Activated T-cell treated with anti-CD3 and anti-CD28 coated beads, Interleukin-2, amount 50 U/mL, for 72 hours (primary cell): ENCODE measurements around the gene ANKFN1. TPM values are rescaled to one million over a fixed set of nuclear protein-coding genes. Genes with fewer than 3 reads are reported as not detected.
A peak's percentile ranks its signal among the peaks of the same experiment; 100 is the strongest.

Source experiments
- ATAC-seq, 2 donors: fragments of 150-1000 bp; cut with Tn5 transposase; replicated peaks in 1 of 2; 2 replicates each; pipeline ENCODE4 v1.10.0; 2021; ENCODE audit warnings: moderate library complexity in 2 of 2, mild to moderate bottlenecking in 1 of 2
- DNase-seq, 2 donors: peaks; one replicate each; pipeline ENCODE4 v3.0.0; 2021 to 2022; ENCODE audit warnings: mixed read lengths in 1 of 2
- H3K27ac Mint-ChIP-seq: one replicate; pipeline ENCODE4 v1.8.0; 2022; ENCODE audit warnings: mild to moderate bottlenecking, moderate library complexity, mixed read lengths
- H3K27me3 Mint-ChIP-seq: one replicate; pipeline ENCODE4 v1.8.0; 2022; ENCODE audit warnings: low read depth, mixed read lengths
- H3K36me3 Mint-ChIP-seq, 2 donors: one replicate each; pipeline ENCODE4 v1.8.0; 2022; ENCODE audit warnings: mixed read lengths in 2 of 2, mild to moderate bottlenecking in 1 of 2; ENCODE audit not compliant: insufficient read depth in 2 of 2
- H3K4me1 Mint-ChIP-seq: one replicate; pipeline ENCODE4 v1.8.0; 2022; ENCODE audit warnings: low read depth, mixed read lengths
- H3K4me3 Mint-ChIP-seq, 2 donors: one replicate each; pipeline ENCODE4 v1.8.0; 2022; ENCODE audit warnings: mild to moderate bottlenecking in 2 of 2, mixed read lengths in 2 of 2, moderate library complexity in 2 of 2
- H3K9me3 Mint-ChIP-seq, 2 donors: one replicate each; pipeline ENCODE4 v1.8.0; 2022; ENCODE audit warnings: mixed read lengths in 2 of 2
- total RNA-seq, 2 donors: library from RNA; stranded (reverse); gene quantifications; one replicate each; pipeline ENCODE4 v1.2.3, GENCODE V29; 2022

ANKFN1 gene
- total RNA-seq, 2 donors from 2014 or later, result not detected

DNA sequence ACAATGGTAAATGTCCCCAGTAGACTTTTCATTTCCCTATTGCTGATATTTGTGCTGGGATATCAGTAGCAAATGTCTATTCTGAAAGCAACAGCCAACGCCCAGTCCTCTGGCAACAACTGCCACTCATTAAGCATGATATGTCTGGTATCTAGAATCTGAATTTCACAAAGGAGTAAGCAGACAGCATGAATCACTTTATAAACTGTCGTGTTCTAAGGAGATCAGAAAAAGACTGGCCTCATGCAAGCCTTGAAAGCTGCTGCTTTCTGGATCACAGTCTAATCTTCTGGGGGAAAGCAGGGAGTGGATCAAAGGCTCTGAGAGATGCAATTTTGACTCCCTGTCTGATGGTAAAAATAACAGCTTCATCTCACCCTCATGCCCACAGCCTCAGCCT lies 287.1 kb downstream of the ANKFN1 start:
- peaks cover 21% of the 10 kb centered on the region for H3K27me3 Mint-ChIP-seq
- peaks cover 6% of the 10 kb centered on the region for H3K4me1 Mint-ChIP-seq
- no peak for DNase-seq
- ATAC-seq, result no peak
- H3K27ac Mint-ChIP-seq, result no peak overlapping the region
- H3K36me3 Mint-ChIP-seq, result no peaks in the 10 kb centered on the region
- H3K9me3 Mint-ChIP-seq, result no peaks in the 10 kb centered on the region
- no peak overlapping the region for H3K4me3 Mint-ChIP-seq

DNA sequence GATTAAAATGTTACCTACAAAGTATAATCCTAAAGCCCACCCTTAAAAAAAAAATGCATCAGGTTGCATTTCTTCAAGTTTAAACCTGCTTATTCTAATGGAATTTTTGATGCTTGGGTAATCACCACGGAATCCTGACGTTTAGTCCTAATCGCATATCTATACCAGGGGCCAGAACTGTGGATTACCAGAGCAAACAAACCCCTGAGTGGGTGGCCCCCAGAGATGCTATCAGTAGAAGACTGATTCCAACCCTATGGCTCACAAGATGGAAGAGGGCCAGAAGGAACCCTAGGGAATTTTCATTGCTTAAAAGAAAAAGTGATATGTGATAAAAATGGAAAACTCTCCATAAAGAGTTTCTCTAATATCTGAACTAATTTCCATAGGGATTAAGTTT lies 288.0 kb downstream of the ANKFN1 start:
- peaks cover 21% of the 10 kb centered on the region for H3K27me3 Mint-ChIP-seq
- H3K27ac Mint-ChIP-seq, result no peak overlapping the region
- no peak for DNase-seq
- H3K4me3 Mint-ChIP-seq, result no peak overlapping the region
- no peaks in the 10 kb centered on the region for H3K36me3 Mint-ChIP-seq
- peaks cover 6% of the 10 kb centered on the region for H3K4me1 Mint-ChIP-seq
- no peak for ATAC-seq
- H3K9me3 Mint-ChIP-seq, result no peaks in the 10 kb centered on the region

DNA sequence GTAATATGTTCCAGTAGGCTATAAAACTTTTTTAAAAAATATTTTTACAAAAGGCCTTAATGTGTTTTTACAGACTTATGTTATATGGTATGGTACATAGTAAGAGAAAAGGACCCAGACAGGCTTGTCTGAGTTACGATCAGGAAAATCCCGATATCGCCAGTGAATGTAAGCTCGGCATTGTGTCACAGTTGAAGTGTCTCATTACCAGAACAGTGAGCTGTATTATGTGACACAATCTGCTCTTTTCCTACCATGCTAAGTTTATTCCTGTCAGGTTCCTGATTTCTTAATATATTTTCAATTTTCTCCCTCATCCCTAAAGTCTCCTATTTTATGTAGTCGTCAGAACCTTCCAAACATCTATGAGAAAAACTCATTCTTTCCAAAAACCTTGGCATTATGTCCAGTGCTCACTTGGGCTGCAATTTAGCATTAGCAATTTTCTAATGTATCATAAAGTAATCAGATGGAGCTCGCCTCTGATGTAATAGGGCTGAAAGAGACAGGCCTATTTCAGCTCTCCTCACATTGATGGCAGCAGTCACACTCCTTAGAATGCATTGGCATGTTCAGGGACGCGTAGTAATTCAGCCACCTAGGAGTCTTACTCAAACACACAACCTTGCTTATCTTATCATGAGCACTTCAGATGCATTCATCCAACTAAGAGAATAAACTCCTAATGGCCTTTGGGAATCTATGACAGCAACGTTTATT lies 292.6 kb downstream of the ANKFN1 start:
- no peak for DNase-seq
- Mint-ChIP-seq H3K4me1 (peaks cover 6% of the 10 kb centered on the region), H3K27me3 (no peaks in the 10 kb centered on the region), H3K4me3 (no peak overlapping the region), H3K9me3 (no peaks in the 10 kb centered on the region), H3K27ac (no peak overlapping the region), H3K36me3 (no peaks in the 10 kb centered on the region)
- no peak for ATAC-seq

DNA sequence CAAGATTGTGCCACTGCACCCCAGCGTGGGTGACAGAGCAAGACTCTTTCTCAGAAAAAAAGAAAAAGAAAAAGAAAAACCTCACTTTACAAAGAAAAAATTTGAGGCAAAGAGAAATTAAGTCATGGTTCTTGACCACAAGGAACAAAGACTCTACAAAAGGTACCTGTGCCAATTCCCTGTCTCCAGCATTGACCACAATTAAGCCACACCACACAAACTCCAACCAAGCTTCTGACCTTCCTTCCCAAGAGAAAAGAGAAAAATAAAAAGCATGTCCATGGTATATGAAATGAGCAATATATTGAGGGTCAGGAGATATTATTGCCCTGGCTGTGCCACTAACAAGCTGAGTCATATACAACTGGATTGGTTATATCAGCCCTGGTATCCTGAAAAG lies 293.9 kb downstream of the ANKFN1 start:
- no peak for ATAC-seq

DNA sequence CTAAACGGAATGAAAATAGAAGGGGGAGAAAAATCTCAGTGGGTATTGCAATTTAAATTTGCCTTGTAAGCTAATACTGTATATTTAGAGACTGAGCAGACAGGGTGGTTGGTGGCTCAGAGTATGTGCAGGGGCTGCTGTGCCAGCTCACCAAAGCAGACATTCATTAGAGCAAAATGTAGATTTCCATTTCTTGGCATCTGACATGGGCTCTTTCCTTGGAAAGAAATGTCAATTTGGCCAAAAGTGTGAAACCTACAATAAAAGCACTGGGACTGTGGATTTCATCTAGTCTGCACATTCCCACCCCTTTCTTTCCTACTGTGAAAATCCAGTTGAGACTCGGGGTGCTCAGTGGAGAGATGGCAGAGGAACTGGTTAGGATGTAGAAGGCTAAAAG lies 295.1 kb downstream of the ANKFN1 start:
- H3K36me3 Mint-ChIP-seq, result no peaks in the 10 kb centered on the region
- no peak for DNase-seq
- no peaks in the 10 kb centered on the region for H3K27me3 Mint-ChIP-seq
- H3K9me3 Mint-ChIP-seq, result no peaks in the 10 kb centered on the region
- H3K4me1 Mint-ChIP-seq, result peaks cover 6% of the 10 kb centered on the region
- no peak overlapping the region for H3K4me3 Mint-ChIP-seq
- no peak overlapping the region for H3K27ac Mint-ChIP-seq
- ATAC-seq, result no peak

More for the DNA sequence above, 293.9 kb downstream of the ANKFN1 start:
- Mint-ChIP-seq H3K4me1 (peaks cover 6% of the 10 kb centered on the region), H3K36me3 (no peaks in the 10 kb centered on the region), H3K27me3 (no peaks in the 10 kb centered on the region), H3K9me3 (no peaks in the 10 kb centered on the region), H3K4me3 (no peak overlapping the region), H3K27ac (no peak overlapping the region)
- no peak for DNase-seq

DNA sequence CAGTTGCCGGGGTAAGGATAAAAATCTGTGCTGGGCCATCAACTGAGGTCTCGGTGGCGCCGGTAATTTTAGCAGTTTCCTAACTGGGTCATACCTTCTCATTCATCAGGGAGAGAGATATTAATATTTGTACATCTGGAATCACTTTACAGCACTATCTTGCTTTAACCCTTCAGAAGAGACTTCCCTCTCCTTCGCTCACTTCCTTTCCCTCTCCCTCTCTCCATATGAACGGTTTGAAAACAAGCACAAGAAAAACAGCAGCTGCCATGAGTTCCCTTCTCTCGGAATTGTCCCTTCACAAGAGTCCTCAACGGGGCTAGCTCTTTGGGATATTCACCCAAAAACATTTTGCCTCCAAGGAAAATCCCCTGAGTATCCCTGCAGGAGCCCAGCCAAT lies 295.9 kb downstream of the ANKFN1 start:
- Mint-ChIP-seq H3K4me1 (peaks cover 6% of the 10 kb centered on the region), H3K27ac (no peak overlapping the region), H3K9me3 (no peaks in the 10 kb centered on the region), H3K4me3 (no peak overlapping the region), H3K36me3 (no peaks in the 10 kb centered on the region), H3K27me3 (no peaks in the 10 kb centered on the region)
- ATAC-seq, result no peak
- no peak for DNase-seq

DNA sequence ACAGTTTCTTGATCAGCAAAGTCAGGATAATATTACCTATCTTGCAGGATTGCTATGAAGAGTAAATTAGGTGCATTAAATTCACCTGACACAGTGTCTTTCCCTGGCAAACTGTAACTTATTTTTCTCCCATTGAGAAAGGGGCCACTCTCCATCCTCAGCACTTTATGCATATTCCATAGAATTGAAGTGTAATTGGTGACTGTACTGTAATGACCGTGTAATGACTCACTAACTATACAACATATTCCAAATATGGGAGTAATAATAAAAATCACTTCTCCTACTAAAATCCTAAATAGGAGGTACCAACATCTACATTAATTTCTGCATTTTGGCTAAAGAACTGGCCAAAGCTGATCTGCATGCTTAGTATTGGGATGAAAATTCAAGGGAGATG lies 298.4 kb downstream of the ANKFN1 start:
- H3K27me3 Mint-ChIP-seq, result peaks cover 7% of the 10 kb centered on the region
- H3K4me1 Mint-ChIP-seq, result no peaks in the 10 kb centered on the region
- no peak overlapping the region for H3K27ac Mint-ChIP-seq
- ATAC-seq (no peak), DNase-seq (no peak)
- H3K36me3 Mint-ChIP-seq, result no peaks in the 10 kb centered on the region
- H3K4me3 Mint-ChIP-seq, result no peak overlapping the region
- H3K9me3 Mint-ChIP-seq, result no peaks in the 10 kb centered on the region

DNA sequence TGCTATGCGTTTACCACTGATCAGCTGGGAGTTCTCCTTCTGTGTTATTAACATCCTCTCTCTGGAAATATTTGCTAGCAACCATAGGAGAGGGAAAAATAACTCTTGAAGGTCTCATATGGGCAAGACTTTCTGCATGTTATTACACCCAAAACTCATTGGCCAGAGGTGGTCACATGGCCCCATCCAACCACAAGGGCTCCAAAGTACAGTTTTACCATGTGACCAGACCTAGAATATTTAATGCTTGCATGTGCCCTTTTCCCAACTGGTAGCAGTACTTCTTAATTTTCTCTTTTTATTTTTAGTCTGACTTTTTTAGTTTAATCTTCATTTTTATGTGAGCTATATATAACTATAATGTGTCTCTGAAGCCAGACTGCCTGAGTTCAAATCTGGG lies 299.2 kb downstream of the ANKFN1 start:
- H3K27ac Mint-ChIP-seq, result no peak overlapping the region
- H3K36me3 Mint-ChIP-seq, result no peaks in the 10 kb centered on the region

DNA sequence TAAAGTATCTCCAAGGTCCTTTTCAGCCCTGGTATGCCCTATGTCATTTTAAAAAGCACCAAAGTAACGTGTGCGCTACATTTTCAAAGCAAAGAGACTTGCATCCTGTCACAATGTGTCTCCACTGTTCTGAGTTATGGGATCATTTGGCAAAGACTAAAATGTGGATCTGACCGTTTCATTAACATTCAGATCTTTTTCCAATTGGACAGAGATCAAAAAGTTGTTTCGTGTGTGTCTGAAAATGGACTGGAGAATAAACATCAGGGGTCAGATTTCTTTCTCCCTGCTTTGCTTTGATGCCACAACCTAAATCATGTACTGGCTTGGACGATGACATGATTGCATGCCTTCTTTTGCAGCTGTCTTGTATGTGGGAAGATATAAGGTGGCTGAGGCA lies 304.2 kb downstream of the ANKFN1 start:
- H3K27me3 Mint-ChIP-seq, result peaks cover 7% of the 10 kb centered on the region
- DNase-seq (no peak), ATAC-seq (no peak)
- no peaks in the 10 kb centered on the region for H3K36me3 Mint-ChIP-seq
- no peaks in the 10 kb centered on the region for H3K4me1 Mint-ChIP-seq
- no peaks in the 10 kb centered on the region for H3K9me3 Mint-ChIP-seq
- no peak overlapping the region for H3K4me3 Mint-ChIP-seq
- H3K27ac Mint-ChIP-seq, result no peak overlapping the region

More for the DNA sequence above, 299.2 kb downstream of the ANKFN1 start:
- ATAC-seq (no peak), DNase-seq (no peak)
- Mint-ChIP-seq H3K27me3 (peaks cover 7% of the 10 kb centered on the region), H3K4me3 (no peak overlapping the region), H3K4me1 (no peaks in the 10 kb centered on the region), H3K9me3 (no peaks in the 10 kb centered on the region)

DNA sequence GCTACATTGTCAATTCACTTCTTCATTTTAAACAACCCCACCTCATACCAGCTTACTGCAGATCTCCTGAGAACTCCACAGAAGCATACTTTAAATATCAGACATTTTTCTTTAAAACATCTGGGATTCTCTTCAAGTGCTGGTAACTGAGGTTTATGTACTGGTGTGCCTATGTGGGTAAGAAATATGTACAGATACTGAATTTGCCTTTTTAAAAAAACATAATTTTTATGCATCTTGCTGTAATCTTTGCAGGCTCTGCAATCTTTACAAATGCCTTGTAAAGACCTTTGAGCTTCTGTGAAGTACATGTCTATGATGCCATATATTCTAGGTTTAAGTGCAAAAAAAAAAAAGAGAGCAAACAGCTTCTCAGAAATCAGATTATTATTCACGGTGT lies 312.6 kb downstream of the ANKFN1 start:
- no peaks in the 10 kb centered on the region for H3K36me3 Mint-ChIP-seq
- DNase-seq, result no peak
- no peak overlapping the region for H3K27ac Mint-ChIP-seq
- ATAC-seq, result no peak
- no peaks in the 10 kb centered on the region for H3K9me3 Mint-ChIP-seq
- H3K27me3 Mint-ChIP-seq, result peaks cover 7% of the 10 kb centered on the region
- H3K4me3 Mint-ChIP-seq, result no peak overlapping the region
- H3K4me1 Mint-ChIP-seq, result no peaks in the 10 kb centered on the region

DNA sequence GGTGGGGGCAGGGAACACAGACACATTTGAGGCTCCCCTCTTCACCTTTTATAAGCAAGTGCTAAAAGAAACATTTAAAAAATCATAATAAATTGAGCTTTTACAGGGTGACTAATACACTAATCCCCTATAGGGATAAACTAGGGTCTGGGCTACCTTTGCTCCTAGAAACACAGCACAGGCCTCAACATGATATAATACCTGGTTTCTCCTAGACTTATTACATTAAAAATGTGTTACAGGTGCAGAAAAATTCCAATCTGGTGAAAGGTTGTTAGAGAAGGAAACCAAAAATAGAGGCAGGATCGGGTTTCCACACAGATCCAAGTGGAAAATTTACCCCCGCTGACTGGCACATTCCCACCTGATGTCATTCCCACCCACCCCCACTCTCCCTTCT lies 315.6 kb downstream of the ANKFN1 start:
- Mint-ChIP-seq H3K36me3 (no peaks in the 10 kb centered on the region), H3K4me1 (no peaks in the 10 kb centered on the region), H3K27ac (no peak overlapping the region), H3K4me3 (no peak overlapping the region), H3K27me3 (peaks cover 5% of the 10 kb centered on the region), H3K9me3 (peaks cover 0 to 4% of the 10 kb centered on the region in 2 donors)
- no peak for ATAC-seq
- no peak for DNase-seq

DNA sequence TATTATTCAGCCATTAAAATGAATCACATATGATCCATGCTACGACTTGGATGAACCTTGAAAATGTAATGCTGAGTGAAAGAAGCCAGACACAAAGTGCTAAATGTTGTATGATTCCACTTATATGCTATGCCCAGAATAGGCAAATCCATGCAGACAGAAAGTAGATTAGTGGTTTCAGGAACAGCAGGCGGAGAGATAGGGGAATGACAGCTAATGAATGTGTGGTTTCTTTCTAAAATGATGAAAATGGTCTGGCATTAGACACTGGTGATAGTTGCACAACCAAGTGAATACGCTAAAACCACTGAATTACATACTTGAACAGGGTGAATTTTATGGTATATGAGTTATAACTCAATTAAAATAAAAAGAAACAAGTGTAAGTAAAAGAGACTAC lies 318.4 kb downstream of the ANKFN1 start:
- H3K4me1 Mint-ChIP-seq, result peaks cover 6% of the 10 kb centered on the region
- H3K9me3 Mint-ChIP-seq, result peaks cover 0 to 4% of the 10 kb centered on the region in 2 donors
- no peaks in the 10 kb centered on the region for H3K36me3 Mint-ChIP-seq
- no peak overlapping the region for H3K4me3 Mint-ChIP-seq
- DNase-seq (no peak), ATAC-seq (no peak)
- H3K27me3 Mint-ChIP-seq, result no peaks in the 10 kb centered on the region
- H3K27ac Mint-ChIP-seq, result no peak overlapping the region

DNA sequence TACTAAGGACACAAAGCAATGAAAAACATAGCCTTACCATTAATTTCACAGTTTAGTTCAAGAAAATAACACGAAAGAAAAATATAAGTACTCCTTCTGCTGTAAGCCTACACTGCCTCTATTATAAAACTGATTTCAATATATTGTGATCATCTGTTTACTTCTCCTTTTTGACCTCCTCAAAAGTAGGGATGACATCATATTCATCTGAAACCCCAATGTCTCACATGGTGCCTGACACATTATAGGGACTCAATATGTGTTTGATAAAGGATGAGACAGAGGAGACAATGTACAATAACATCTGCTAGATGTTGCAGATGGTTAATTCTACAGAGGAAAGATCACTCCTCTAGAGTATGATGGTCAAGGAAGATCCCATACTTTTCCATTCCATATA lies 321.8 kb downstream of the ANKFN1 start:
- Mint-ChIP-seq H3K4me3 (no peak overlapping the region), H3K36me3 (no peaks in the 10 kb centered on the region), H3K9me3 (peaks cover 0 to 4% of the 10 kb centered on the region in 2 donors), H3K27ac (no peak overlapping the region), H3K27me3 (no peaks in the 10 kb centered on the region), H3K4me1 (peaks cover 6% of the 10 kb centered on the region)
- ATAC-seq (no peak), DNase-seq (no peak)

DNA sequence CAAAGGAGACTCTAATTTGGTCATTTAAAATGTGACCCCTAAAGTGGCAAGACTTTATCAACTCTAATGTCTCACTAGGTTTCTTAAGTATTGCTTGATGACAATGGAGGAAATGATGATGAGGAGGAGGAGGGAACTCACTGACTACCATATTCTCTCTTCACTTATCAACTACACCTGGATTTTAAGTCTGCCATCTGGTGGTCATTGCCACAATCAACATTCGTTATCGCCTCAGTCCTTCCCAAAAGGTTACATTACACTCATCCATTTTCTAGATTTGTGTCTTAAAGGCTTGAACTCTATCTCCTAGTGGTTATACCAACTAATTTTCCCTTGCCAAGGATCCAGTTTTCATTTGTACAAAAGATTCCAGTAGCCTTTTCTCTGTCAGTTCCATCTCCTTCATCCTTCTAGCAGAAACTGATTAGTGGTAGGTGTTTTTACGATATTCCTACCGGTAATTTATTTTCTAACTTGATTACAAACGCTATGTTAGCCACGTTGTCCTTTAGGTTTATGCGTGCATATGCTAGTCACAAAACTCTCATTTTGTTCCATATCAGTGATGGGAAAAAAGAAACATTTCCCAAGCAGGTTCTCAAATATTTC lies 325.7 kb downstream of the ANKFN1 start:
- DNase-seq, result peak; percentile 5 to 6
- Mint-ChIP-seq H3K36me3 (no peaks in the 10 kb centered on the region), H3K27ac (no peak overlapping the region), H3K4me1 (peaks cover 6% of the 10 kb centered on the region), H3K4me3 (no peak overlapping the region), H3K9me3 (no peaks in the 10 kb centered on the region), H3K27me3 (peaks cover 5% of the 10 kb centered on the region)
- no peak for ATAC-seq
